GM19240 (cell line): ENCODE data around the gene TCHHL1.
A peak's percentile ranks its signal among the peaks of the same experiment; 100 is the strongest.

Experiments
- DNase-seq: peaks from one replicate; pipeline ENCODE4 v3.0.0; 2011; ENCODE audit warnings: low spot score; ENCODE audit not compliant: insufficient read length

Gene TCHHL1

DNA sequence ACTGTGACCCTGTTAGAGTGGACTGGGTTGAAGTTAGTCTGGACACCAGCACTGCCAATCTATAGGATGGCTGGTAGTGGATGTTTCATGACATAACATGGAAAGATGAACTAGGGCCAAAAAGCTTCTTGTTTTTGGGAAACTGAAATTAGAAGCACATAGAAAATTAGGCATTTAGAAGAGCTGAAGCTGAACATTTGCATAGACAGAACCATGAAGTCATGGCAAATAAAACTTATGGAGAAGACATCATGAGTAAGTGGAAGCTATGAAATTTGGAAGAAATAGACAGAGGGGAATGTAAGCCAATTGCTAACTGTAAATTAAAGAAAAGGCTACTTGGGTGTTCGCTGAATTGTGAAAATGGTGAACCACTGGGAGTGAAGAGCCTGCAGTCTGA, 49.4 kb downstream of the TCHHL1 start:
- DNase-seq = no peak

DNA sequence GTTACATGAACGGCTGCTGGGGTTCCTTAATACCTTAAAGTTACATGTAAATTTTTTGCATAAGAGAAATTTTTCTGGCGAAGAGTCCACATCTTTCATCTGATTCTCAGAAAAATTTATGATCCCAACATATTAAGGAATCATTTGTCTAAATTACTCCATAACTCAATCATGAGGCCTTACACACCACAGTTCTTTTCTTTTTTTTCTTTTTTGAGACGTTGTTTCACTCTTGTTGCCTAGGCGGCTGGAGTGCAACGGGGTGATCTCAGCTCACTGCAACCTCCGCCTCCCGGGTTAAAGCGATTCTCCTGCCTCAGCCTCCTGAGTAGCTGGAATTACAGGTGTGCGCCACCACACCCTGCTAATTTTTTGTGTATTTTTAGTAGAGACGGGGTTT, 50.0 kb downstream of the TCHHL1 start:
- DNase-seq = no peak

DNA sequence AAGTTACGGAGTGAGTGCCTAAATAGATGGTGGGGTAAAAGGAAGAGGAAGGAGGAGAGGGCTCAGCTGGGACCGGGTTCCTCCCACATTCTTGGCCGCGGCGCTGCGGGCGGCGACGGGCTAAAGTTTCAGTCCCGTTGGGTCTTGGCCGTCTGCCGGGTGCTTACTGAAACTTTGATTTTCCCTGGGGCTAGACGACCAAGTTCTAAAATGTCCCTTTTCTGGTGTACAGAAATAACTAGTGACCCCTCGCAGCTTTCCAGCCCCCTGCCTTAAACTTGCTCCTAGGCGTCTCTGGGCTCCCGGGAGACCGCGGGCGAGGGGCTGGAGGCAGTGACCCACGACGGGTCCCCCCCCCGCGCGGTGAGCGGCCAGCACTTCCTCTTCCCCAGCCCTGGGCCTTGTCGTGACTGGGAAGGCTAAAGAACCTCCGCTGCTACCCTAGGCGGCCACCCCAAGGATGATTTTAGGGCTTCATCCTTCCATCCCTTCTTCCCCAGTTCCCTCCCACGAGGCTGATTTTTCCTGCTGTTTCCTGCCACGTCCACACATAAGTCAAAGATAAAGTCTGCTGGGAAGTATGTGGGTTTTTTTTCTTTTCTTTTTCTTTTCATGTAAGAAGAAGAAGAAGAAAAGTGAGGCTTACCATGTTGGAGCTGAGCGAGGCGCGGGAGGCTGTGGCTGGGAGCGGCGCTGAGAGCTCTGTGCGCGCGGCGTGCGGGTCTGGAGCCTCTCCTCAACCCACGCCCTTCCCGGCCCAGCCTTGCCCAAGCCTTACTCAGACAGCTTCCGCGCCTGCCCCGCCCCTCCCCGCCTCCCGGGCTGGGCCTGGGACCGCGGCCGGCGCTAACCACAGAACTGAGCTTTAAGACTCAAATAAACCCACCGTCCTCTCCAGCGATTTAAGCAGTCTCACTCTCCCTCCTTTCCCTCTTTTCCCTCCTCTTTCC, 52.3 kb downstream of the TCHHL1 start, which contains the start of gene S100A11:
Gene S100A11, minus strand, starts transcription at position 738 of the 950 bp plus-strand sequence. Its CDS starts 89 bp downstream, at position 649.
- no peak for DNase-seq

DNA sequence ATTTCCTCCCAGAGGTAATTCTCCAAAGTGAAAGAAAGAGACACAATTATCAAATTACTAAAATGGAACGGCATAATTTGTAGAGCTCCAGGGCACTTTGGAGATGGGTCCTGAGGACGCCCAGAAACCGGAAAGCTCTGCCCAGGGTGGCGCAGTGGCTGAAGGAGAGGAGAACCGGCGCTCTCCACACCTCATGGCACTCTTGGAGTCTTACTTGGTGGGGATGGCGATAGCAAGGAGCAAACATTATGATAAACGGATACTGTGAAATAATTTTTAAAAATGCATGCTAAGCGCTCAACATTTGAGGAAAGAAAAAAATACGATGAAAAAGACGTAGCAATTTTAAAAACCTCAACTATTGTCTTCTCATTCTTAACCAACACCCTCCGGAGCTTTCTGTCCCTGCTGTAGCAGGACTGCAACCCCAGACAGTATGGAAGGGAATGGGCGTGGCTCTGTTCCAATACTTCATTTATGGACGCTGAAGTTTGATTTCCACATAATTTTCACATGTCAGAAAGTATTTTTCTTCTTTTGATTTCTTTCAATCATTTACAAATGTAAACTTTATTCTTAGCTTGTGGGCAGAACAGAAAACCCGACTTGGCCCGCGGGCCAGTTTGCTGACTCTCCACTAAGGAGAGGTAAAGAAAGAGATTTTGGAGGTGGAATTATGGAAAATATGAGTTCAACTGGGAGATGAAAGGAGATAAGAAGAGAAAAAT, 53.2 kb downstream of the TCHHL1 start:
- DNase-seq = no peak

DNA sequence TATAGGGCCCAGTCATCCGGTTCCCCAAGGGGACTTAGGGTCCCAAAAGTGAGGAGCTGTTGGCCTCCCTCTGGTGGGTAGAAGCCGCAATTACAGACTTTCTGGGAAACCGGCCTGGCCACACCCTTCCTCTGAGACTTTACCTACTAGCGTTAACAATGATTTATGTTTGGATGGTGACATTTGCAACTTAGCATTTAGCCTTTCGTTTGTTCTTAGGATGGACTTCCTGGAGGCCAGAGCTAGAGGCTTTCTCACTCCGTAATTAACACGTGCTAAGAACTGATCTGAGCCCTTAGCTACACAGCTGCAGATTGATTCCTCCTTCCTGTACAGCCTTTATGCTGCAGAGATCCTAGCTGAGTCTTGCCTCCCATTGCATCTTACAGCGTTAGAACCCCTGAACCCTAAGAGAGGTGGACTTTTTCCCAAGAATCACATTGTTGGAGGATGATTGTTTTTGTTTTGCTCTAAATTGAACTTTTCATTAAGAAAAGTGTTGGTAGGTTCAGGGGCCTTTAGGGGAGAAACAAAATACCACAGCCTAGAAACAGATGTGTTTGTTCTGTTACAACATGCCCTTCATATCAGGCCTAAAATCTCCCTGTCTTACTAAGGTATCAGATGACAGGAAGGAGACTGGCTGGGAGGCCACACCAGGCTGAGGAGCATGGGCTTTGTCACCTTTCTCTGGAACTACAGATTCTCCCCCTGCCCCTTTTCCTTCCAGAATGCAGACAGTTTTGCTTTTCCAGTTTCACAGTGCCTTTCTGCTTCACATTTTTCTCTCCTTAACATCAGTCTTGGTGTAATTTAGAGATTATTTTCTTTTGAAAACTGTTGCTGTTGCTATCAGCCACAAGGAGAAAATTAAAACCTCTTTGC, 54.0 kb downstream of the TCHHL1 start:
- DNase-seq = peak; percentile 68

DNA sequence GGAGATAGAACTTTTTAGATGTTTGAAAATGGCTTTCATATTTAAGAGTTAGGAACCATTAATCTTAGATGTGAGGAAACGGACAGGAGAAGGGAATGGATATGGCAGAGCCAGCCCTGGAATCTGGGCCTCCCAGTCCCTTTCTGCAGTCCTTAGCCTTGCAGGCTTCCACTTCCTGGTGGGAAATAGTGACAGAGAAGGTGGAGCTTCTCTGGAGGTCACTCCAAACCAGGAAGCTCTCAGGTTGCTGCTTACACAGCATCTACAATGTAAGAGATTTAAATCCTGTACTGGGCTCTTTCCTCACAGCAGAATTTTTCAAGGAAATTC, 54.6 kb downstream of the TCHHL1 start:
- DNase-seq = no peak
